IPS-18a (cell line): ENCODE data around the gene C1QTNF5.

Experiments
- H3K27ac ChIP-seq: one replicate; pipeline ENCODE4 v1.5.1; 2013; ENCODE audit warnings: low read length
- H3K27me3 ChIP-seq: one replicate; pipeline ENCODE4 v1.6.1; 2013; ENCODE audit warnings: mild to moderate bottlenecking, low read length; ENCODE audit not compliant: control insufficient read depth, insufficient read depth
- H3K36me3 ChIP-seq: one replicate; pipeline ENCODE4 v1.6.1; 2013; ENCODE audit warnings: low read depth, low read length; ENCODE audit not compliant: control insufficient read depth
- H3K4me1 ChIP-seq: one replicate; pipeline ENCODE4 v1.6.1; 2013; ENCODE audit warnings: low read depth, low read length; ENCODE audit not compliant: control insufficient read depth
- H3K4me3 ChIP-seq: one replicate; pipeline ENCODE4 v1.5.1; 2013; ENCODE audit warnings: low read length
- H3K9ac ChIP-seq: one replicate; pipeline ENCODE4 v1.6.1; 2013; ENCODE audit warnings: mild to moderate bottlenecking, low read length, moderate library complexity
- H3K9me3 ChIP-seq: one replicate; pipeline ENCODE4 v1.6.1; 2013; ENCODE audit warnings: low read depth, low read length; ENCODE audit not compliant: control insufficient read depth

C1QTNF5 gene

DNA sequence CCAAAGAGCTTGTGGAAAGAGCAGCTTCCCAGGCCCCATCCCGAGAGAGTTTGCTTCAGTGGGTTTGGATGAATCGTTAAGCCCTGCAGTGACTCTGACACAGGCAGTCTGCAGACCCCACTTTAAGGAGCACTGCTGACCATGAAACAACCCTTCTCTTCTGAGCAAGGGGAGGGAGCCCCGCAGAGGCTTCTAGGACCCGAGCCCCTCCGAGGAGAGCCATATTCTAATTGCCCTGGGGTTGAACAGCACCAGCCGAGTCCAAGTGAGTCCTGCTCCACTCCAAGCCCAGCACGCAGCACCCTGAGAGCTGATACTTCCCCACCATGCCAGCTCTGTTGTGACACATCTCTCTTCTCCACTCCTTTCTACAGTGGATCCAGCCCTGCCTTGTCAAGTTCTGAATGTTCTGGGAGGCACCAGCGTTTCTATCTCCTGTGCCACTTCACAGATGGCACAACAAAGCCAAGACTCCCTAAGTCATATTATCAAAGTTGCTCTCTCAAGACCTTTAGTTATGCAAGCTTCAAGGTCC is 30.5 kb upstream of the C1QTNF5 start:
- Histone ChIP-seq H3K9ac (no peak overlapping the region), H3K36me3 (no peaks in the 10 kb centered on the region), H3K27ac (no peak overlapping the region), H3K9me3 (no peaks in the 10 kb centered on the region), H3K4me1 (peaks cover 28% of the 10 kb centered on the region), H3K27me3 (no peaks in the 10 kb centered on the region), H3K4me3 (no peak overlapping the region)

DNA sequence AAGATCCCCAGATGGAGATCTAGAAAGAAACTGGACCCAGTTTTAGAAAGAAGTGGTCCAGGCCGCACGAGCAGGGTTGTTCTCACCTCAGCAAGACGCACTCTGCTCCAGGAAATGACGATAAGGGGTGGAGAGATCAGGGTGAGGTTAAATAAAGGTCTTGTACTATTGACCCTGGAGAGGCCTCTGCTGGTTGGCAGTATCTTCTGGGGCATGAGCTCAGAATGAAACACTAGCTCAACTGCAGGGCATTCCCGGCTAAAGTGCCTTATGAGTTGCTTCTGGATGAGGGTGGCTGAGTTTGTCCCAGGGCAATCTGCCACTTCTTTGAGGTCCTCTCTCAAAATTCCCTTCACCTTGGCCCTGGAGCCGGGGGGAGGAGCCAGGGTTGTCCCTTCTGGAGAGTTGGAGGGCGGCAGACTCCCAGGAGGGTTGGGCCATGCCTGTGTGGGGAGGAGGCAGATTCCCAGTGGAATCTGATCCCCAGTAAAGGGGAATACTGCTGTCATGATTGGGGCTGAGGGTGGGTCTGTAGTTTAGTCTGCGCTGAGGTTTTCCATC is 29.9 kb upstream of the C1QTNF5 start:
- no peak overlapping the region for H3K4me3 ChIP-seq
- H3K4me1 ChIP-seq = peaks cover 22% of the 10 kb centered on the region
- no peak overlapping the region for H3K27ac ChIP-seq

GRCh38 chr11:119369132-119369925 is 28.6 kb upstream of the C1QTNF5 start:
- no peaks in the 10 kb centered on the region for H3K9me3 ChIP-seq
- H3K27me3 ChIP-seq = peaks cover 14% of the 10 kb centered on the region
- no peak overlapping the region for H3K9ac ChIP-seq
- H3K4me3 ChIP-seq = no peak overlapping the region
- peaks cover 14% of the 10 kb centered on the region for H3K4me1 ChIP-seq
- no peak overlapping the region for H3K27ac ChIP-seq
- H3K36me3 ChIP-seq = no peaks in the 10 kb centered on the region

More for the DNA sequence above, 29.9 kb upstream of the C1QTNF5 start:
- no peaks in the 10 kb centered on the region for H3K9me3 ChIP-seq
- no peaks in the 10 kb centered on the region for H3K36me3 ChIP-seq
- no peak overlapping the region for H3K9ac ChIP-seq
- peaks cover 2% of the 10 kb centered on the region for H3K27me3 ChIP-seq

- no peak overlapping the region for H3K9ac ChIP-seq
- no peaks in the 10 kb centered on the region for H3K9me3 ChIP-seq
- peaks cover 23% of the 10 kb centered on the region for H3K27me3 ChIP-seq
- peaks cover 13% of the 10 kb centered on the region for H3K4me1 ChIP-seq
- H3K4me3 ChIP-seq = no peak overlapping the region
- H3K36me3 ChIP-seq = no peaks in the 10 kb centered on the region
- no peak overlapping the region for H3K27ac ChIP-seq
Measured at GRCh38 chr11:119368121-119369034, 27.7 kb upstream of the C1QTNF5 start.

- Histone ChIP-seq H3K27me3 (peaks cover 30% of the 10 kb centered on the region), H3K9ac (no peak overlapping the region), H3K4me3 (no peak overlapping the region), H3K4me1 (peaks cover 13% of the 10 kb centered on the region), H3K36me3 (no peaks in the 10 kb centered on the region), H3K9me3 (no peaks in the 10 kb centered on the region), H3K27ac (no peak overlapping the region)
Measured at GRCh38 chr11:119367661-119368120, 27.0 kb upstream of the C1QTNF5 start.

- Histone ChIP-seq H3K27ac (no peak overlapping the region), H3K36me3 (no peaks in the 10 kb centered on the region), H3K9me3 (no peaks in the 10 kb centered on the region), H3K9ac (no peak overlapping the region), H3K27me3 (peaks cover 37% of the 10 kb centered on the region), H3K4me1 (peaks cover 16% of the 10 kb centered on the region), H3K4me3 (no peak overlapping the region)
Measured at GRCh38 chr11:119366690-119367620, 26.3 kb upstream of the C1QTNF5 start.

DNA sequence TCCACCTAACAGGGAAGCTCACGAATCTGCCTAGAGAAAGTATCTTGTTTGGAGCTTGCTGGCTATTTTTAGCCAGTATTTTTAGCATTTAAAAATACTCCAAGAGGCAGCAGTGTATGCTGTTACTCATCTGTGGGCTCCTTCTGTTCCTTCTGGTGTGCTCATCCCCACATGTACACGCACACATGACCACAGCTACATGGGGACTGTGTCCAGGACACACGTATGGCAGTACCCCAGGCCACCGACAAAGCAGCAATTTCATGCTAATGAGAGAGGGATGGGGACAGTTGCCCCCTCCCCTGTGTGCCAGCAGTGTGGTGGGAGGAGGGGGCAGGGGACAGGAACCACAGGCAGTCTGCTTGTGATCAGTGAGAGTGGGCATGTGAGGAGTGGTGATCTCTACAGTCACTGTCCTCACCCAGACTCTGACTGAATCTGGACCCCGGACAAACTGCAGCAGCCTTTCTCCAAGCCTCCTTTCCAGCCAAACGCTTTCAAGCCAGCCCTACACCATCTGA is 24.4 kb upstream of the C1QTNF5 start:
- no peaks in the 10 kb centered on the region for H3K36me3 ChIP-seq
- no peaks in the 10 kb centered on the region for H3K9me3 ChIP-seq
- no peak overlapping the region for H3K4me3 ChIP-seq
- peaks cover 42% of the 10 kb centered on the region for H3K27me3 ChIP-seq
- H3K9ac ChIP-seq = no peak overlapping the region
- peaks cover 30% of the 10 kb centered on the region for H3K4me1 ChIP-seq
- H3K27ac ChIP-seq = no peak overlapping the region

- Histone ChIP-seq H3K4me3 (peak overlapping the region; percentile 47), H3K9ac (peak overlapping the region; percentile 15), H3K36me3 (no peaks in the 10 kb centered on the region), H3K9me3 (no peaks in the 10 kb centered on the region), H3K27ac (no peak overlapping the region), H3K4me1 (peaks cover 30% of the 10 kb centered on the region), H3K27me3 (peaks cover 42% of the 10 kb centered on the region)
Measured at GRCh38 chr11:119363851-119364590, 23.3 kb upstream of the C1QTNF5 start.

DNA sequence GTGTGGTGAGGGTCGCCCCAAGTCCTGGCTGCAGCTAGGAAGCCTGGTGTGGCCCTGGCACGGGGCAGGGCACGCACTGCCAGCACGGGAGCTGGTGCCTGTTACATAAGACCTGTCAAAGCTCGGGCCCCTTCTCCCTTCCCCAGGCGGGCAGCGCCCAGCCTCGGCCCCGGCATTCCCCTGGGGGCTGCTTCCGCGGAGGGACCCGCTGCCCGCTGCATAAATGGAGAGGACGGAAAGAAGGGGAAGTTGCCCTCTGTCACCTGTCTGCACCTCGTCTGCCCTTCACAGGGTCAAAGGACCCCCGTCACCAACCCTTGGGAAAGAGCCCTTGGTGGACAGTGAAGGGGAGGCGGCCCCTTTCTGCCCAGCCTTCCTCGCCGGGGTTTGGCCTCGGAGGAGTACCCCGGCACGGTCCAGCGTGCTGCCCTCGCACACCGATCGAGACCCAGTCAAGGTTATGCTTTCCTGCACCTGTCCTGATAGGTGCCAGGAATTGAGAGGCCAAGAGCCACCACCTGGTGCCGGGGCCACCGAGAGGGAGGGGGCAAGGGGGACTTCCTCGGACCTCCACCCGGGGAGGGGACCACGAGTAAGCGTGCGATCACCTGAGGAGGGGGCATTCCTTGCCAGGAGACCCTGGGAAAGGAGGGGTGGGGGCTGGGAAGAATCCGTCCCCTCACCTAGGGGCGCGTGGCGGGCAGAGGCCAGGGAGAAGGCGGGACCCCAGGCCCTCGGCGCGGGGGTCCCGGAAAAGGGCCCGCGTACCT is 22.6 kb upstream of the C1QTNF5 start:
- peaks cover 27% of the 10 kb centered on the region for H3K4me1 ChIP-seq
- peak overlapping the region; percentile 47 for H3K4me3 ChIP-seq

More for the DNA sequence above, 22.6 kb upstream of the C1QTNF5 start:
- Histone ChIP-seq H3K27ac (no peak overlapping the region), H3K27me3 (peaks cover 42% of the 10 kb centered on the region), H3K9me3 (no peaks in the 10 kb centered on the region), H3K9ac (peak overlapping the region; percentile 15), H3K36me3 (no peaks in the 10 kb centered on the region)
